Suppressor macrophage treated with lipopolysaccharide for 4 hours (primary cell): Measurements from ENCODE around the gene KLHDC1.
"Not testable (repeated sequence)": the region's sequence is repeated elsewhere in the genome, so short reads cannot be mapped to it uniquely, and the experiment has no call there.

Experiments
- DNase-seq: peaks from one replicate; pipeline ENCODE4 v3.0.0-alpha.2; 2020

The KLHDC1 gene

DNA sequence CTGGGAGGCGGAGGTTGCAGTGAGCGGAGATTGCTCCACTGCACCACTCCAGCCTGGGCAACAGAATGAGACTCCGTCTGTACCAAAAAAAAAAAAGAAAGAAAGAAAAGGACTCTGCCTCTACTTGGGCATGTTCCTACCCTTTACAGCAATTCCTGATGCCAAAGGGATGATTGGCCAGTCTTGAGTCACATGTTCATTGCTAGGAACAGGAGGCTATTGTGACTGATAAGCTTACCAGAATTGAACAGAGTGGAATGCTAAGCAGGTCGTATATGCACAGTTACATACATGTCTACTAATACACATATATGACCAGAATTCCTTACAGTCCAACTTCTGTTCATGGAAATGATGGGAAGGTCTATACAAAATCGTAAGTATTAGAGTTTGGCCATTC lies 34.3 kb downstream of the KLHDC1 start:
- no peak for DNase-seq

DNA sequence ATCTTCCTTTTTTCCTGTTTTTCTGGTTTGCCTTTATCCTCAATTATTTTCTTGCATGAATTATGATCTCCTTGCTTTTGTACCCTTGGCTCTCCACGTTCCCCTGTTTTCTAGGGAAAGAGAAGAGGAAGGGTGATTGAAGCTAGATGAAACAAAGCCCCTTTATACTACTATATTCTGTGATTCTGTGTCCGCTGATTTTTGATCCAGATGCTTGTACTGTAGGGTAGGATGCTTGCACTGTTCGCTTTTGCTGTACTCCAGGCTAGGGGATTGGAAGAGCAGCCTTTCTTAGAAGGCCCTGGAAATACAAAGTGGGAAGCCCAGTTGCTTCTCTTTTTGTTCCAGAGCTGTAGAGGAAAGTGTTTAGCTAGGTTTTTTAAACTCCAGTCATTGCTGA lies 40.0 kb downstream of the KLHDC1 start:
- DNase-seq = no peak

DNA sequence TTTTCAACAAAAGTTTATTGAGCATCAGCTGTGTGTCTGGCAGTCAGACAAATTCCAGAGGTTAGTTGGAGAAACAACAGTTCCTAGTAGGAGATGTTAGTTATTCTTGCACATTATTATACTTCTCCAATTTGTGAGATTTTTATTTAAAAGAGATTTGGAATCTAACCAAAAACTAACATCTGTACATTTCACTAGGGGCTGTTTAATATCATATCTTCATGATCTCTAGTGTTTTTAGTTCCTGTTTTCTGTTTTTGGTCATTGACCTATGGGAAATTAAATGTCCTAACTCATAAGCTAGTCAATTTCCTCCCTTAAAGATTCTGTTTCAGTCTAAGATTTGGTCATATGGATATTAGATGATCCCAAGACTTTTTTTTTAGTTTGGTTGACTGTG lies 40.9 kb downstream of the KLHDC1 start:
- DNase-seq = no peak

DNA sequence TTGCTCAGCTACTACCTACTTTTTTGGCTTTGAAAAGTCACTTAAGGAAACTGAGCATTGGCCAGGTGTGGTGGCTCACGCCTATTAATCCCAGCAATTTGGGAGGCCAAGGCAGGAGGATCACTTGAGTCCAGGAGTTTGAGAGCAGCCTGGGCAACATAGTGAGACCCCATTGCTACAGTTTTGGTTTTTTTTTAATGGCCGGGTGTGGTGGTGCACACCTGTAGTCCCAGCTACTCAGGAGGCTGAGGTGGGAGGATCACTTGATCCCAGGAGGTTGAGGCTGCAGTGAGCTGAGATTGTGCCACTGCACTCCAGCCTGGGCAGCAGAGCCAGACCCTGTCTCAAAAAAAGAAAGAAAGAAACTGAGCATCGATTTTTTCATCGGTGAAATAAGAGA lies 42.7 kb downstream of the KLHDC1 start:
- DNase-seq = not testable (repeated sequence)

DNA sequence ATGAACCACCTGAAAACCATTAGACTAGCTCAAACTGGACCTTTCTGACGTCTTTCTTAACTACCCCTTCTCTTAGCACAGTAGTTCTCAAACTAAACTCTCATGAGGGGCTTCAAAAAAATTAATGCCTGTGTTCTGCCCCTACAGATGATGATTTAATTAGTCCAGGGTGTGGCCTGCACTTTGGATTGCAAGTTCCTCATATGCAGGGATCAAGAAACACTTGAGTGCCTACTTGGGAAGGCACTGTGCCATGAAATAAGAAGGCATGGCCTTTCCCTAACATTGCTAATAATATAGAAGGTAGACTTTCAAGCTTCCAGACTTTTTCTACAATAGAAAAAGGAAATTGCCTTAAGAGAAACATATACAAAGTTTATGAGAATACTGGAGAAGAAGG lies 52.3 kb downstream of the KLHDC1 start:
- no peak for DNase-seq

DNA sequence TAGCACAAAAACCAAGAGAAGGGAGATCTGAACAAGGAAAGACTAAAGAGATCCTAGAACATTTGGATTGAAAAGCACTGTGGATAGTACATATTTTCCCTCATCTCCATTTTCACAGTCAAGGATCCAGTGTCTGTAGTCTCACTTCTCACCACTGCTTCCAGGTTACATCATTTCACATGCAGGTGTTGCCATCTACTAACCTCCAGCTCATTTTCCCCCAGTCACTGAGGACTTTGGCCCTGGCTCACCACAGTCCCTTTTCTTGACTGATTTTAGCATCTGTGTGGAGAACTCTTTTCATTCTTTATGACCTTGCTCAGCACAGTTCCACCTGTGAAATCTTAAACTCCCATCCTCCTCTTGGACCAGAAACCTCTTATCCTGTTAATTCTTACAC lies 53.6 kb downstream of the KLHDC1 start:
- DNase-seq = not testable (repeated sequence)

DNA sequence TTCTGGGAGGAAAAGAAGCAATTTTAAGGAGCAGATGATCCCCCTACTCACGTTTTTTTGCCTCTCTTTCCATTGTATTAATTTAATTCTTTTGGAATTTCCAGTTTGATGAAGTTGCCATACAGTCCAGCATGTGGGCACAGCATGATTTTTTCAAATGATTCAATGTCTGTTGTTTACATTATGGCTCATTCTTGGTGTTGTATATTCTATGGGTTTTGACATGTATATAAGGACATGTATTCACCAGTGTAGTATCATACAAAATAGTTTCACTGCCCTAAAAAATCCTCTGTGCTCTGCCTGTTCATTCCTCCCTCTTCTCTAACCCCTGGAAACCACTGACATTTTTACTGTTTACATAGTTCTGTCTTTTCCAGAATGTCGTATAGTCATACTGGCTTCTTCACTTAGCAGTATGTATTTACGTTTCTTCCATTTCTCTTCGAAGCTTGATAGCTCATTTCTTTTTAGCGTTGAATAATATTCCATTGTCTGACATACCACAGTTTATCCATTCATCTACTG lies 61.7 kb downstream of the KLHDC1 start:
- no peak for DNase-seq

DNA sequence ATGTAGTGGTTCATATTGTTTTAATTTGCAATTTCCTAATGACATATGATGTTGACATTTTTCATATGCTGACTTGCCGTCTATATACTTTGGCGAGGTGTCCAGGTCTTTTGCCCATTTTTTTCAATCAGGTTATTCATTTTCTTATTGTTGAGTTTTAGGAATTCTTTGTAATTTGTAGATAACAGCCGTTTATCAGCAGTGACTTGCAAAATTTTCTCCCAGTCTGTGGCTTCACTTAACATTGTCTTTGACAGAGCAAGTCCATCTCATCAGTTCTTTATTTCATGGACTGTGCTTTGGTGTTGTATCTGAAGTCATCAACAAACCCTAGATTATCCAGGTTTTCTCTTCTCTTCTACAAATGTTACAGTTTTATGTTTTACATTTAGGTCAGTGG lies 62.5 kb downstream of the KLHDC1 start:
- no peak for DNase-seq

DNA sequence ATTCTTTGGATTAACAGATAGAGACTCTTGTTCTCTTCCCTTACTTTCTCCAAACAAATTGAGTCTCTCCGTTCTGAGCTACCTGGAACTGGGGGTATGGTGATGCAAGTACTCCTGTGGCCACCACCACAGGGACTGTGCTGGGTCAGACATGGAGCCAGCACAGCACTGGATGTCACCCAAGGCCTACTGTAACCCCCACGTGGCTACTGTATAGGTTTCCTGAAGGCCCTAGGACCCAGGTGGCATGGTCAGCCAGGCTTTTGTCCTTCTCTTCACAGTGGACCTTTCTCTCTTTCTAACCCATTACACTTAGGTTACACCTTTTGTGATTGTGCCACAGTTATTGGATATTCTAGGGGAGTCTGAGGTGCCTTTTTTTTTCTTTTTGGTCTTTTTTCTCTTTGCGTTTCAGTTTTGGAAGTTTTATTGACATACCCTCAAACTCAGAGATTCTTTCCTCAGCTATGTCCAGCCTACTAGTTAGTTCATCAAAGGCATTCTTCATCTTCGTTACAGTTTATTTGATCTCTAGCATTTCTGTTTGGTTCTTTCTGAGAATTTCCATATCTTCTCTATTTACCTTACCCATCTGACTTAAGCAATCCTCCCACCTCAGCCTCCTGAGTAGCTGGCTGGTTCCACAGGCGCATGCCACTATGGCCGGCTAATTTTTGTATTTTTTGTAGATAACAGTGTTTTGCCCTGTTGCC lies 69.1 kb downstream of the KLHDC1 start:
- no peak for DNase-seq

DNA sequence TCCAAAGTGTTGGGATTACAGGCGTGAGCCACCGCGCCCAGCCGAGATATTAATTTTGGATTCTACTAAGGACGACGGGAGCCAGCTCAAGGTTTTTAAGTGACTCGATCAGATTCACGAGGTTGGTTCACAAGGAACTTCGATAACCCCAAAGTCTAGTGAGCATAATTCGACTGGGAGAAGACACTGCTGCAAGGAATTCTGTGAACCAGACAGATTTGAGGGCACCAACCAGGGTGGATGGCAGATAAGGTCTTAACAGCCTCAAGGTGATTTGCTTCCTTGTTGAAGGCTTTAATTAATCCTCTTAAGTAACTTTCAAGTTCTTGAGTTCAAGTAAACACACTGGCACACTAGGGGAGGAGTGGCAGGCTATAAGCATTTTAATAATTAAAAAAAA lies 73.9 kb downstream of the KLHDC1 start:
- peak; percentile 4 for DNase-seq

DNA sequence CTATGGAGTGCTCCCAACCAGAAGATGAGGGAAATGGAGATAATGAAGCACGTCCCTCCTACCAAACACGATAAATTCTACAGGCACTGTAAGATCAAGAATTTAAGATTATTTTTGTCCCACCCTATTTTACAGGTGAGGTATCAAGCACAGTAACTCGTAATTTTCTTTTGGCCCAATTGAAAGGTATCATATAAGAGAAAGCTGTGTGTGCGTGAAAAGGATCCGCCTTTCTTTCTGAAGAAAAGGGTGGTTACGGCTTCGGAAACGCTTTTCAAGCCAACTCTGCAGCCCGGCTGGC lies 74.3 kb downstream of the KLHDC1 start:
- no peak for DNase-seq

DNA sequence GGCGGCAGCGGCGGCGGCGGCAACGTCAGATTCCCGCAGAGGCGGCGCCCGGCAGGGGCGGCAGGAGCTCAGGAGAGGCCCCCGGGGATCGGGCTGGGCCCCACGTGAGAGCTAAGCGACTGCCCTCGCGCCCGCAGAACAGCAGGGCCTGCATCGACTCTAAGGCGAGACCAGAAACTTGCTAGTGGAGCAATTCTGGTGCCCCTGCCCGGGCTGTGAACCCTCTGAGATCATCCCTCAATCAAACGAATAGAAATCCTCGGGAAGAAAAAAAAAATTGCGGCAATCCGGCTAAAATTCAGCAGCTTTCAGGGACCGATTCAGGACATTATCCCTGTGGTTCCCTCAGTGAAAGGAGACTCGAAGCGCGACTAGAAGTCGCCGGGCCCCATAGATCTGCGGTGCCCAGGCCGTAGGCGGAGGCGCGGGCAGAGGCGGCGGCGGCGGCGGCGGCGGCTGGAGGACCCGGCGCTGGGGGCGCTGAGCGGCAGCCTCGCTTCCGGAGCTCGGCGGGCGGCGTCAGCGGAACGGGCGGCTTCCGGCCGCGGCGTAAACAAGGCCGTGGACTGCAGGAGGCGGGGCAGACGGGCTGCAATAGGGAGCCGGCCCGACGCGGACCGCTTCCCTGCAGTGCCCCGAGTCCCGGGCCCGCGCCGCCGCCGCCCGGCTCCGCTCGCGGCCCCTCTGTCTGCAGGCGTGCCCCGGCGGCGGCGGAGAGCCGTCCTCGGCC lies 74.8 kb downstream of the KLHDC1 start, which contains the start of gene KLHDC2:
Gene KLHDC2 (plus strand): TSS at position 583 of the 730 bp plus-strand sequence. CDS start 316 bp downstream, outside the sequence.
- DNase-seq = peak; percentile 94

DNA sequence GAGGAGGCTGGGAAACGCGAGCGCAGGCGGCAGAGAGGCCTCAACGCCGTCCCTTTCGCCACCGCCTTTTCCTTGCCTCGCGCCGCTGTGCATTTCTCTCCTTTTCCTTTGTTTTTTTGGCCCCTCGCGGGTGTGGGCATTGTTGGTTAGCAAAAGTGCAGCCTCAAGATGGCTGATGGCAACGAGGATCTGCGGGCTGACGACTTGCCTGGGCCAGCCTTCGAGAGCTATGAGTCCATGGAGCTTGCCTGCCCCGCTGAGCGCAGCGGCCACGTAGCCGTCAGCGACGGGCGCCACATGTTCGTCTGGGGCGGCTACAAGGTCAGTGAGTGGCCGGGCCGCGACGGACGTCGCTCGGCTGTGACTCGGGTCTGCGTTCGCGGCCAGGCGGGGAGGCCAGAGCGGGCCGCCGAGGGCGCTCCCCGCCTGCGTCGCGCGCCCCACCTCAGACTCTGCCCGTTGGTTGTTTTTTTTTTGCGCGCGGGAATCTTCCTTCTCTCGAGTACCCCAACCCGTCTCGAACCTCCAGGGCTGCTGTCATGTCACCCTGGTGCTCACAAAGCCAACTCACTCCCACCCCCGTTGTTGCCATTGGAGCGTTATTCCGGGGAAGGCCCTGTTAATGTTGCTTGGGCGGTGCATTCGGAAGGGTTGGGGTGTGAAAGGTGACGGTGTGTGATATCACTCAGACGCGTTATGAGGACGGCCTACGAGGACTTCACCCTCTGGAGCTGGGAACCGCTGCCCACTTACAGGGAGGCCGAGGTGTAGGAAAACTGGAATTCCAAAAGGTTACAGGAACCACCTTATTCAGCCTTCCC lies 75.6 kb downstream of the KLHDC1 start:
- DNase-seq = peak; percentile 66

DNA sequence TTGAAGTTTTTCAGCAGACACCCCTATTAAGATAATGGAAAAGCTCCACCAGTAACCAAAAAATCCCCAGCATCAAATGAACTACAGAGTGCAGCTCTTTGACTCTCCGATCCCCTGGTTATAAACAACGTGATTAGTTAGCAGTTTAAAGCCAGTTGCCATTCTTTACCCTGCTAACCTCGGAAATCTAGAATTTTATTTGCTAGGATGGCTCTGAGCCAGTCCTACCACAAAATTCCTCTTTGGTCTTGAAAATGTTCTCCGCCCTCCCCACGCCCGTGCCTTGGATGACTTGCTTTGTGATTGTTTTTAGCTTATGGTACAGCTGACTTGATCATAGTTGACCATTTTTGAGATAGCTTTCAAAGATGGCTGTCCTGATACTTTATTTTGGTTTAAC lies 76.3 kb downstream of the KLHDC1 start:
- no peak for DNase-seq

DNA sequence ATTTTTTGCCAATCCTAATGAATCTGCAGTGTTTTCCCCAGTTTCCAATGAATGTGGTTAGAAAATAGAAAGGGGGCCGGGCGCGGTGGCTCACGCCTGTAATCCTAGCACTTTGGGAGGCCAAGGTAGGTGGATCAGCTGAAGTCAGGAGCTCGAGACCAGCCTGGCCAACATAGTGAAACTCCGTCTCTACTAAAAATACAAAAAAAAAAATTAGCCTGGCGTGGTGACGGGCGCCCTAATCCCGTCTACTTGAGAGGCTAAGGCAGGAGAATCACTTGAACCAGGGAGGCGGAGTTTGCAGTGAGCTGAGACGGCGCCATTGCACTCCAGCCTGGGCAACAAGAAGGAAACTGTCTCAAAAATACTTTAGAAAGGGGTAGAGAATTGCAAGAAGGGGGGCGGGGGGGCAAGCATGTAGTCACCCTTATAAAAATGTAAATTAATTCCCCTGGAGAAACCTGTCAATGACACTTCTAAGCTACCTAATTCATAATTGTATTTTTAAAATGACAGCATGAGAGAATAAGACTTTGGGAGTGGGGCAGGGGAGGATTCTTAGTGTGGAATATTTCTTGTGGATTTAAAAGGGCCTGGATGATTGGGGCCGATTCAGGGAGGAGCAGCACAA lies 76.8 kb downstream of the KLHDC1 start:
- no peak for DNase-seq

DNA sequence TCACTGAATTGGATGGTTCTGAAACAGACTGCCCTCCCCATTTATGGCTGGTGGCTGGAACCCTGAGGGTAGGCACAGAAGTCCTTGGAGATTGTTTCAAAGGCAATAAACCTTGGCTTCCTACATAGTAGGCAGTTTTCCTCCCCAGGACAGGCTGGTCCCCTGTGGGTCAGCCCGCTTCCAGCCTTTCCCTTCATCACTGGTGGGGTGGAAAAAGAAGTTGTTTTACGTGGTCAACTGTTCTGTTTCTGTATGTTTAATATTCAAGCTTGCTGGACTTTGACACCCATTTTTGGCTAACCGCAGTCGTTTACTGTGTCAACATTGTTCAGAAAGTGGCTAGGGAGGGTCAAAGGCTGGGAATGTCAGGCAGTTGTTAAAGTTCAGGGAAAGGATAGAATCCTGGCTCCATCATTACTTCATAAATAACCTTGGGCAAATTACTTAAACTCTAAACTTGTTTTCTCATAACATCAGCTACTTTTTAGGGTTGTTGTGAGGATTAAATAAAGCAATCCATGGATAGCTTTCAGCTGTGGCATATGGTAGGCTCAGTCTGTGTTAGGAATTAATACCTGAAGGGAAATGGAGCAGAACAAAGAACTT lies 77.4 kb downstream of the KLHDC1 start:
- no peak for DNase-seq

DNA sequence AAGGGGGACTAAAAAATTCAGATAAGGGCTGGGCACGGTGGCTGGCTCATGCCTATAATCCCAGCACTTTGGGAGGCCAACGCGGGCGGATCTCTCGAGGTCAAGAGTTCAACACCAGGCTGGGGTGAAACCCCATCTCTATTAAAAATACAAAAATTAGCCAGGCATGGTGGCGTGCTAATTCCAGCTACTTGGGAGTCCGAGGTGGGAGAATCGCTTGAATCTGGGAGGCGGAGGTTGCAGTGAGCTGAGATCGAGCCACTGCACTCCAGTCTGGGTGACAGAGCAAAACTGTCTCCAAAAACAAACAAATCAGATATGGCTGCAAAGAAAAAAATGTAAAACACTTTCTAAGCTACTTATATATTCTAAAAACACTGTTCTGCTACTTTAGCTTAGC lies 78.8 kb downstream of the KLHDC1 start:
- not testable (repeated sequence) for DNase-seq

DNA sequence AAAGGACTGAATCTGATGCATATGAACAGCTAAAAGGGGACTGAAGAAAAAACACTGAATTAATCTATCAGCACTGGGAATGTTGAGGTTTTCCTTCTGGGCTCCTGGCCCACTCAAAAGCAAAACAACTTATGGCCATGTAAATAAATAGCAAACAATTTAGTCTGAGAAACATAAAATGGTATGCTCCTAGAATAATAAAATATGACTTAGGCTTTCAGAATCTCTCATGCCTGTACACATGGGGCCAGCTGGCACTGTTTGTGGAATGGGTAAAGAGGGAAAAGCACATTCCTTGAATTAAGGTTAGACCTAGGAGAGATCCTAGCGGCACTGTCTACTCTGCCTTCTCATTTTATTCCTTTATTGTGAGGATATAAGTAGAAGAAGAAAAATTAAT lies 81.2 kb downstream of the KLHDC1 start:
- no peak for DNase-seq

DNA sequence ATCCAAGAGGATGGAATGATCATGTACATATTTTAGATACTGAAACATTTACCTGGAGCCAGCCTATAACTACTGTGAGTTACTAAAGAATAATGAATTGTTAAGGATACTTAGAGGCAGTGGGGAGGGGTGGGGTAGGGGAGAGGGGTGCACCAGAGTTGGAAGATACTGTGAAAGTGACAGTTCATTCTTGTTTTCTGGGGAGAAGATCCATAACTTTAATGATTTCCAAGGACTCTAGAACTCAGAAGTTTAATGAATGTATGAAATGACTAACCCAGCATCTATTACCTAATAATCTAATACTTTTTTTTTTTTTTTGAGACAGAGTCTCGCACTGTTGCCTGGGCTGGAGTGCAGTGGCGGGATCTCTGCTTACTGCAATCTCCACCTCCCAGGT lies 85.5 kb downstream of the KLHDC1 start:
- no peak for DNase-seq

DNA sequence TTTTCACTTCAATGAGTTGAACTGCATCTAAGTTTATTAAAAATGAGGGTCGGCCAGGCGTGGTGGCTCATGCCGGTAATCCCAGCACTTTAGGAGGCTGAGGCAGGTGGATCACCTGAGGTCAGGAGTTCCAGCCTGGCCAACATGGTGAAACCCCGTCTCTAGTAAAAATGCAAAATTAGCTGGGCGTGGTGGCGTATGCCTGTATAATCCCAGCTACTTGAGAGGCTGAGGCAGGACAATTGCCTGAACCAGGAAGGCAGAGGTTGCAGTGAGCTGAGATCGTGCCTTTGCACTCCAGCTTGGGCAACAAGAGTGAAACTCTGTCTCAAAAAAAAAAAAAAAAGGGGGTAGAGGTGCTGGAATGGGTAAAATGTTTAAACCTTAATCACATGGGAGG lies 88.1 kb downstream of the KLHDC1 start:
- DNase-seq = not testable (repeated sequence)

DNA sequence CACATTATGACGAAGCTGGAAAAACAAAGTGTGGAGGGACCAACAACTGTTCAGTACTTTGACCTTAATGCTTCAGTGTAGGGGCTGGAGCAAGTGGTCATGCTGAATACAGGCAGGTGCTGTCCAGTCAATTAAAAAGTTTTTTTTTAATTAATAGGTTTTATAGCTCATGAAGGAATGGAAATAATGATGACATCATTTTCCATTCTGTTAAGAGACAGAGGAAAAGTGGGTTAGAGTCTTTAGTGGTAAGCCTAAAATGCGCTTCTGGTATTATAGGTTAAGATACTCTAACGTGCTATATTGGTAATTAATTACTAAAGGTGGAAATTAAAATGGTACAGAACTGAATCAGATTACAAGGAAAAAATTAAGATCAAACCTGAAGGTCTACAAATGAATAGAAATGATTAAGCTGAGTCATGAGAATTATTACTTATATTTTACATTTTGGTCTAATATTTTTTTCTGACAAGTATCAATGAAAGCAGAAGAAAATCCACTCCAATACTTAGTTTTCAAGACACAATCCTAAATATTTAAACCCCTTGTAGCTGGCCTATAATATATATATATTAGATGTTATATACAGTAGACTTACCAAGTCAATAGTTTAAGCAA lies 90.6 kb downstream of the KLHDC1 start:
- DNase-seq = no peak

DNA sequence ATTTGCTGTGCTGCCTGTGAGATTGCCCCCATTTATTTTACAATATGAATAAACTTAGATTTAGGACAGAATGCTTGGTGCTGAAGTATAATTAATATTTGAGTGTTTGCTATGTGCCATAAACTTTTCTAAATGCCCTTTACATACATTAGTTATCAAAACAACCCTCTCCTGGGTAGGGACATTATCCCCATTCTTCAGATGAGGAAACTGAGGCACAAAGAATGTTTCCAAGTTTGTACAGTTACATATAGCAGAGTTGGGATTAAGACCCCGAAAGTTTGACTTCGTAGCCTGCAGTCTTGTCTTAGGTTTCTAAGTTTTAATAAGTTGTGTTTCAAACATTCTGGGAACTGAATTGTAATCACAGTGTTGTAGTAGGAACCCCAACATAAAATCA lies 93.4 kb downstream of the KLHDC1 start:
- DNase-seq = no peak
